ENCODE measurements around the gene SRGAP1.

Gene SRGAP1

DNA sequence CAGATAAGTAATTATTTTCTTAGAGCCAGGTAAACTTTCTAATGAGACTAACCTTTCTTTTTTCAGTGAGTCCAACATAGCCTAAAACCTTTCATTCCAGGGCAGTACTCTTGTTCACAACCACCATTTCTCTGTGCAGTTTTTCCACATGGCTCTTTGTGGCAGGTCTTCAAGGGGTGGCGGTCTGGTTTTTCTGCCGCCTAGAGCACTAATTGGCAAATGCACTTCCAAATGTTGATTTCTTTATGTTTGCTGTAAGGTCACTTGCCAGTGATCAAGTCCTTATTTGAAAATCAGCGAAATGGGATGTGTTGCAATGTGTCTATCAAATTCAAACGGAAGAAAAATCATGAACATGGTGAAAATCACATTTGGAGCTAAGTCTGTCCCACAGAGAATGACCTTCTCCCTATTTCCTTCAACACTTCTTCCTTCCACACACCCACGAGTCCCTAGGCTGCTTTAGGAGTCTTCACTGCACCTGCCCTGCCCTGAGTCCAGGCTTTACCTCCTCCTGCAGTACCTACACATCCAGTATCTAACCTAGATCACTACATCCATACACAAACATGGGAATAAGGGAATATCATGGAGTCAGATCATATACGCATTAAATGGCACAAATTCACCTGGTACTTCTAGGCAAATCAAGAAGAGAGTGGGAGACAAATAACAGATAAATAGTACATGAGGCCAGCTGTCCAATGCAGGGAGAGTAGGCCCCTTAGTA is 1.9 kb downstream of the SRGAP1 start:
- Histone ChIP-seq H3K9me2 (replicated peaks; ENCODE audit: insufficient read depth, low read length) (no peaks in the 10 kb centered on the region), H3F3A (ENCODE audit: insufficient read depth, low read length) (no peaks in the 10 kb centered on the region), H2AFZ (ENCODE audit: low read length) (no peak overlapping the region), H3K27me3 (replicated peaks; ENCODE audit: insufficient read depth, low read length) (no peaks in the 10 kb centered on the region), H4K20me1 (ENCODE audit: insufficient read depth, low read length) (no peaks in the 10 kb centered on the region), H3K4me3 (ENCODE audit: low read length) (no peak overlapping the region), H3K79me2 (ENCODE audit: low read length) (no peaks in the 10 kb centered on the region), H3K27ac (ENCODE audit: low read length) (no peak overlapping the region), H3K4me1 (ENCODE audit: low read length) (no peaks in the 10 kb centered on the region), H3K9me3 (replicated peaks; ENCODE audit: insufficient read depth, low read length) (no peaks in the 10 kb centered on the region), H3K36me3 (replicated peaks; ENCODE audit: insufficient read depth, low read length) (no peaks in the 10 kb centered on the region), H3K9ac (ENCODE audit: low read length) (no peak overlapping the region), H3K4me2 (ENCODE audit: low read depth, low read length) (no peak overlapping the region)
- DNase-seq = no peak
- TF ChIP-seq EZH2phosphoT487 (IDR thresholded peaks at IDR 0.05; ENCODE audit: low read length) (no peak), CTCF (IDR thresholded peaks at IDR 0.05; ENCODE audit: low read length) (no peak), EZH2 (optimal IDR thresholded peaks at IDR 0.05; ENCODE audit: low read depth, low read length) (no peak)

DNA sequence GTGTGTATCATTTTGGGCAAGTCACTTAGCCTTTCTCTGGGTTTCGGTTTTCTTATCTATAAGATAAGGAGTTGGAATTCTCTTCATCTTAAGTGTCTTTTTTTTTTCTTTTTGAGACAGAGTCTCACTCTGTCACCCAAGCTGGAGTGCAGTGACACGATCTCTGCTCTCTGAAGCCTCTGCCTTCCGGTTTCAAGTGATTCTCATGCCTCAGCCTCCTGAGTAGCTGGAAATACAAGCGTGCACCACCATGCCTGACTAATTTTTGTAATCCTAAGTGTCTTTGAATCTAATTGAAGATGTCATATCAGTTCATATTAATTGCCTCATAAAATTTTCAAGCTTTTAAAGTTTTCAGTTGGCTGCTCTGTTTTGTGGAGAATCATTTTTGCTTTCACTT is 4.0 kb downstream of the SRGAP1 start:
- H3K4me2 ChIP-seq (ENCODE audit: low read depth, low read length) = no peak overlapping the region
- H3K27me3 ChIP-seq (replicated peaks; ENCODE audit: insufficient read depth, low read length) = no peaks in the 10 kb centered on the region
- no peak for TF ChIP-seq CTCF (IDR thresholded peaks at IDR 0.05; ENCODE audit: low read length)
- TF ChIP-seq EZH2 (optimal IDR thresholded peaks at IDR 0.05; ENCODE audit: low read depth, low read length) = no peak
- no peak for TF ChIP-seq EZH2phosphoT487 (IDR thresholded peaks at IDR 0.05; ENCODE audit: low read length)
- no peaks in the 10 kb centered on the region for H3K36me3 ChIP-seq (replicated peaks; ENCODE audit: insufficient read depth, low read length)
- H3K4me1 ChIP-seq (ENCODE audit: low read length) = no peaks in the 10 kb centered on the region
- H4K20me1 ChIP-seq (ENCODE audit: insufficient read depth, low read length) = no peaks in the 10 kb centered on the region
- H3K9me2 ChIP-seq (replicated peaks; ENCODE audit: insufficient read depth, low read length) = no peaks in the 10 kb centered on the region
- H3K4me3 ChIP-seq (ENCODE audit: low read length) = no peak overlapping the region
- H3F3A ChIP-seq (ENCODE audit: insufficient read depth, low read length) = no peaks in the 10 kb centered on the region
- no peak overlapping the region for H3K9ac ChIP-seq (ENCODE audit: low read length)
- no peaks in the 10 kb centered on the region for H3K79me2 ChIP-seq (ENCODE audit: low read length)
- no peak overlapping the region for H3K27ac ChIP-seq (ENCODE audit: low read length)
- no peak for DNase-seq
- no peaks in the 10 kb centered on the region for H3K9me3 ChIP-seq (replicated peaks; ENCODE audit: insufficient read depth, low read length)
- H2AFZ ChIP-seq (ENCODE audit: low read length) = no peak overlapping the region

DNA sequence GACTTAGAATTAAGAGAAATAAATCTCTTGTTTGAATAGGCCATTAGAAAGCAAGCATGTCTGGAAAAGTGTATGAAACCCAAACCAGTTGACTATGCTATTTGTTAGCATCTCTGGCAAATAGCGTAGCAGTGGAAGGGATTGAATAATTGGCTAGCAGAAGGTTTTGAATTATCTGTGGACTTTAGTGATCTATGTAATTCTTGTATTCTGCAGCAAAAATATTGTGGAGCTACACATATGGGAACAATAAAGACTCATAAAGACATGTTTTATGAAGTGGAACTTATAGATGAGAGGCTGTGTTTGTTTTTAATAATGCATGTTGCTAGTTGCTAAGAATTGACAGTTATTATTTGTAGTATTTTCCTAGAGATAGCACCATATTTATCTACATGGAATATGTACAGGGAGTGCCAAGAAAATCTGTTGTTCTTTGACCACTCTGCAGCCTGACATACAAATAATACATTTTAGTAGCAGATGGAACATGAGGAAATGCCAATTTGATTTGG is 4.7 kb downstream of the SRGAP1 start:
- Histone ChIP-seq H3K4me2 (ENCODE audit: low read depth, low read length) (no peak overlapping the region), H3F3A (ENCODE audit: insufficient read depth, low read length) (no peaks in the 10 kb centered on the region), H3K9ac (ENCODE audit: low read length) (no peak overlapping the region), H3K27me3 (replicated peaks; ENCODE audit: insufficient read depth, low read length) (no peaks in the 10 kb centered on the region), H2AFZ (ENCODE audit: low read length) (no peak overlapping the region), H4K20me1 (ENCODE audit: insufficient read depth, low read length) (no peaks in the 10 kb centered on the region), H3K9me2 (replicated peaks; ENCODE audit: insufficient read depth, low read length) (no peaks in the 10 kb centered on the region), H3K4me1 (ENCODE audit: low read length) (no peaks in the 10 kb centered on the region), H3K4me3 (ENCODE audit: low read length) (no peak overlapping the region), H3K9me3 (replicated peaks; ENCODE audit: insufficient read depth, low read length) (no peaks in the 10 kb centered on the region), H3K27ac (ENCODE audit: low read length) (no peak overlapping the region), H3K36me3 (replicated peaks; ENCODE audit: insufficient read depth, low read length) (no peaks in the 10 kb centered on the region), H3K79me2 (ENCODE audit: low read length) (no peaks in the 10 kb centered on the region)
- TF ChIP-seq EZH2 (optimal IDR thresholded peaks at IDR 0.05; ENCODE audit: low read depth, low read length) = no peak
- TF ChIP-seq EZH2phosphoT487 (IDR thresholded peaks at IDR 0.05; ENCODE audit: low read length) = no peak
- no peak for TF ChIP-seq CTCF (IDR thresholded peaks at IDR 0.05; ENCODE audit: low read length)
- DNase-seq = no peak
